Mucosa of descending colon (tissue), 3 donors: ENCODE data around the gene RBM34. TPM values are rescaled to one million over a fixed set of nuclear protein-coding genes. Genes with fewer than 3 reads are reported as not detected.

ENCODE experiments used
- ATAC-seq: fragments of 200-7000 bp; cut with Tn5 transposase; one replicate; pipeline ENCODE4 v1.9.1; 2020; ENCODE audit warnings: mild to moderate bottlenecking, moderate library complexity
- DNase-seq, 3 donors: peaks; one replicate each; pipeline ENCODE4 v3.0.0-alpha.2; 2020
- H3K36me3 ChIP-seq: fragments of 200-600 bp; one replicate; pipeline ENCODE4 v1.8.0; 2021; ENCODE audit warnings: low read depth, mild to moderate bottlenecking
- H3K4me1 ChIP-seq: fragments of 200-600 bp; one replicate; pipeline ENCODE4 v1.8.0; 2021; ENCODE audit warnings: low read depth, mild to moderate bottlenecking
- H3K4me3 ChIP-seq: fragments of 200-600 bp; one replicate; pipeline ENCODE4 v1.8.0; 2021; ENCODE audit warnings: mild to moderate bottlenecking
- H3K9me3 ChIP-seq: fragments of 200-600 bp; one replicate; pipeline ENCODE4 v1.8.0; 2021; ENCODE audit warnings: mild to moderate bottlenecking
- intact Hi-C, 2 donors: fragments of 100-400 bp; cut with DNase I in 1 of 2; cut with micrococcal nuclease in 1 of 2; formaldehyde crosslinking; loops; one replicate each; pipeline versions ENCODE4 v1.11.0 to v1.11.1; 2022; cut with DNase I, micrococcal nuclease
- total RNA-seq, 3 donors: library from RNA; stranded (reverse); fragmentation: NEBNext Ultra II Directional in 2 of 3; extraction: Animal tissue kit (Norgen Biotek cat#: 25700) in 2 of 3; gene quantifications; one replicate each; pipeline versions ENCODE4 v1.2.1 to v1.2.4, GENCODE V29; 2021 to 2023
- TF ChIP-seq, protein P1 (sequence below): fragments of 200-600 bp; IDR thresholded peaks from one replicate; pipeline ENCODE4 v1.8.0; 2022; ENCODE audit warnings: antibody characterized with exemption, mild to moderate bottlenecking
- donor health status: DM: no; HTN: no; CAD: no; lungs with moderate emphysema.
- donor health status: DM: no; HTN: no; CAD: no.
- donor health status: DM: no; HTN: yes; CAD: no.

Gene RBM34
- total RNA-seq, 3 donors from 2014 or later: 54.7 to 58.5 (median 55.3) TPM

DNA sequence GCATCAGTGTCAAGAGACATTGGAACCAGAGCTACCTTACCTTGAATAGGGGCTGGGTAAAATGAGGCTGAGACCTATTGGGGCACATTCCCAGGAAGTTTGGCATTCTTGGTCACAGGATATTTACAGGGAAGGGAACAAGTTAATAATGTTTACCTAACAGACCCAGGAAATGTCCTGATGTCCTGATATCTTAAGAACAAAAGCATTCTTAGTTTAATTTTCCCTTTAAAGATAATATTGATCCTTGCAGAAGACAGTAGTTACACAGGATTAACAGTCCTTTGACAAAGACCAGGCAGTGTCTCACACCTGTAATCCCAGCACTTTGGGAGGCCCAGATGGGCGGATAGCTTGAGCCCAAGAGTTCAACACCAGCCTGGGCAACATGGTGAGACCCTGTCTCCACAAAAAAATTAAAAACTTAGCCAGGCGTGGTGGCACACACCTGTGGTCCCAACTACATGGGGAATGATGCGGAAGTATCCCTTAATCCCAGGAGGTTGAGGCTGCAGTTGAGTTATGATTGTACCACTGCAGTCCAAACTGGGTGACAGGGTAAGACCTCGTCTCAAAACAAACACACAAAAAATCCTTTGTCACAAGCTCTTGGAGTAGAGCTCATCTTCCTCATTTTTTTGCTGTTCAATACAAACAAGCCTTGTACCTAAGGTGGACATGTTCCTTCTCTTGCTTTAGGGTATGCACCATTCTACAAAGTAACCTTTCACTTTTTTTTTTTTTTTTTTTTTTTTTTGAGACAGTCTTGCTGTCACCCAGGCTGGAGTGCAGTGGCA lies 31.1 kb downstream of the RBM34 start:
- intact Hi-C loops: no loop called here

DNA sequence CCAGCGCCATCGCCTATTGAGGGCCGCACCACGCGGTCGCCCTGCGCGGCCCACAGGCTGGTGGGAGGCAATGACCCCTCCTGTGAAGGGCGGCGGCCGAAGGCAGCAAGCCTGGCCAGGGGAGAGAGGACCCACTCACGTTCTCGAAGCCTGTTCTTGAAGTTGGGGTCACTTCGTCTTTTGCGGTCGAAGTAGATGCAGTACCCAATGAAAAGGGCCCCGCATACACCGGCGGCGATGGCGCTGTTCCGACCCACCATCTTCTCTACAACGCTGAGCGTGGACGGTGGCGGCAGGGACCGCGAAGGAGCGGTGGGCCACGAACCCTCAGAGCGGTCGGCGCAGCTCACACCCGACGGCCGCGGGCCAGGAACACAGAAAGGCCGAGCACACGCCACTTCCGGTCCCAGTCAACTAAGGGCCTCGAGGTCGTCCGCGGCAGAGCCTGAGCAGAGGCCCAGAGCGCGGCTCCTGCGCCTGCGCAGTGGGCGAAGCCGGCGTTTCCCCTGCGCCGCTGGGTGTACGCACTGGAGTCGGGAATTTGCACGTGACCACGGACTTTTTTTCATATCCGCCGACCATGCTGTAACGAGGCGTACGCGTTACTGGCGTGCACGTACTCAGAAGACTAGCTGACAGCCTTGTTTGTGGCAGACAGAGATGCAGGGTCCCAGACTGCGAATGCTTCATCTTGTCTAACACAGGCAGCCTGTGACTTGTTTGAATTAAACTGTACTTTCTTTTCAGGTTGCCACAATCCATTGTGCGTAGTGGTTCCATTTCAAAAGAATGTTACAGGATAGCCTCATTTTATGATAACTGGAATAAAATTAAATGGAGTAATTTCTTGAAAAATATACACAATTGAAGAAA lies 32.4 kb downstream of the RBM34 start, which contains the start of gene TOMM20:
Gene TOMM20, minus strand, starts transcription at position 382 of the 873 bp plus-strand sequence. Its CDS starts 122 bp downstream, at position 260.
- peak within 1 kb of the TSS; percentile 74 for H3K4me3 ChIP-seq
- TF ChIP-seq, protein P1, sequence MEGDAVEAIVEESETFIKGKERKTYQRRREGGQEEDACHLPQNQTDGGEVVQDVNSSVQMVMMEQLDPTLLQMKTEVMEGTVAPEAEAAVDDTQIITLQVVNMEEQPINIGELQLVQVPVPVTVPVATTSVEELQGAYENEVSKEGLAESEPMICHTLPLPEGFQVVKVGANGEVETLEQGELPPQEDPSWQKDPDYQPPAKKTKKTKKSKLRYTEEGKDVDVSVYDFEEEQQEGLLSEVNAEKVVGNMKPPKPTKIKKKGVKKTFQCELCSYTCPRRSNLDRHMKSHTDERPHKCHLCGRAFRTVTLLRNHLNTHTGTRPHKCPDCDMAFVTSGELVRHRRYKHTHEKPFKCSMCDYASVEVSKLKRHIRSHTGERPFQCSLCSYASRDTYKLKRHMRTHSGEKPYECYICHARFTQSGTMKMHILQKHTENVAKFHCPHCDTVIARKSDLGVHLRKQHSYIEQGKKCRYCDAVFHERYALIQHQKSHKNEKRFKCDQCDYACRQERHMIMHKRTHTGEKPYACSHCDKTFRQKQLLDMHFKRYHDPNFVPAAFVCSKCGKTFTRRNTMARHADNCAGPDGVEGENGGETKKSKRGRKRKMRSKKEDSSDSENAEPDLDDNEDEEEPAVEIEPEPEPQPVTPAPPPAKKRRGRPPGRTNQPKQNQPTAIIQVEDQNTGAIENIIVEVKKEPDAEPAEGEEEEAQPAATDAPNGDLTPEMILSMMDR: no peak
- DNase-seq (peak; percentile 94 to 97 (median 97)), ATAC-seq (peak; percentile 99)
- intact Hi-C loops: no loop called here
- H3K4me1 ChIP-seq: peaks cover 9% of the 10 kb centered on the region
- no peaks in the 10 kb centered on the region for H3K36me3 ChIP-seq
- H3K9me3 ChIP-seq: no peaks in the 10 kb centered on the region

More for the DNA sequence above, 31.1 kb downstream of the RBM34 start:
- TF ChIP-seq, protein P1: no peak
- H3K36me3 ChIP-seq: no peaks in the 10 kb centered on the region
- no peaks in the 10 kb centered on the region for H3K9me3 ChIP-seq
- DNase-seq (no peak), ATAC-seq (no peak)
- H3K4me1 ChIP-seq: peaks cover 4% of the 10 kb centered on the region
- H3K4me3 ChIP-seq: no peak overlapping the region

DNA sequence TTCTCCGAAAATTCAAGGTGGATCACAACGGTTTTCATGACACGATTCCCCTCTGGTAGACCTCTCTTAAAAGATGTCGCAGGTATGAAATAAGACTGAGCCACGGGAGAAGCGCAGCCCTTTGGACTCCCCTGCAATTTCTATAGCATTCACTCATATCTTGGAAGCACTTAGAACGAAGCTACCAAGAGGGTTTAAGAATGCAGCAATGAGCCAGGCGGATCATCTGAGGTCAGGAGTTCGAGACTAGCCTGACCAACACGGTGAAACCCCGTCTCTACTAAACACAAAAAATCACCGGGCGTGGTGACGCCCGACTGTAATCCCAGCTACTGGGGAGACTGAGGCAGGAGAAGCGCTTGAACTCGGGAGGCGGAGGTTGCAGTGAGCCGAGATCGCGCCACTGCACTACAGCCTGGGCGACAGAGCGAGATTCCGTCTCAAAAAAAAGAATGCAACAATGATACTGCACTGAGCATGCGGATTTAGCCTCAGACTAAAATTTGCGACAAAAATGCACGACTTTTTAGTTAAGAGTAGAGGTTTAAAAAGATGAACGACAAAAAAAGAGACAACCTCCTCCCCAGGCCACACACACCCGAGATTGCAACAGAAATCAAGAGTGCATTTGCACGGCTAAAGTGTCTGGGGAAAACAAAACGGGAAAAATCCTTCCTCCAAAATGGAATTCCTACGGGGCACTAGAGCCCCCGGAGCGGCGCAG lies 33.2 kb downstream of the RBM34 start:
- Histone ChIP-seq H3K9me3 (no peaks in the 10 kb centered on the region), H3K4me1 (peaks cover 9% of the 10 kb centered on the region), H3K4me3 (peak overlapping the region; percentile 74), H3K36me3 (no peaks in the 10 kb centered on the region)
- TF ChIP-seq, protein P1: no peak
- DNase-seq (no peak), ATAC-seq (peak; percentile 7)
- intact Hi-C loops: no loop called here

DNA sequence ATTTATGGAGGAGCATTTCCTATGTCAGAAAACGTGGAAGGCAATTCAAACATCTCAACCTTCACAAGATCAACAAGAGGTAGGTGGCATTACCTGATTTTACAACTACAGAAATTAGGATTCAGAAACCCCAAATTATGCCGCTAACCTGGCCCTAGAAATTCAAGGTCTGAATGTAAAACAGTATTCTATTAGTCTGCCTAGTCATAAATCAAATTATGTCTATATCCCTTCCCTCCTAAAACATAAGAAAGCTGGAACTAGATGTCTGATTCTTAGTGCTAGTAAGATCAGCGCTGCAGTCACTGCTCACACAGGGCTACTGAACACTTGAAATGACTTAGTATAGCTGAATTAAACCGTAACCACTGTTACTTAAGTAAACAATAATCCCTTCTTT lies 33.8 kb downstream of the RBM34 start:
- Histone ChIP-seq H3K36me3 (no peaks in the 10 kb centered on the region), H3K4me1 (peaks cover 9% of the 10 kb centered on the region), H3K9me3 (no peaks in the 10 kb centered on the region), H3K4me3 (peak overlapping the region; percentile 74)
- DNase-seq: no peak
- TF ChIP-seq, protein P1: no peak
- no peak for ATAC-seq
- intact Hi-C loops: no loop called here

DNA sequence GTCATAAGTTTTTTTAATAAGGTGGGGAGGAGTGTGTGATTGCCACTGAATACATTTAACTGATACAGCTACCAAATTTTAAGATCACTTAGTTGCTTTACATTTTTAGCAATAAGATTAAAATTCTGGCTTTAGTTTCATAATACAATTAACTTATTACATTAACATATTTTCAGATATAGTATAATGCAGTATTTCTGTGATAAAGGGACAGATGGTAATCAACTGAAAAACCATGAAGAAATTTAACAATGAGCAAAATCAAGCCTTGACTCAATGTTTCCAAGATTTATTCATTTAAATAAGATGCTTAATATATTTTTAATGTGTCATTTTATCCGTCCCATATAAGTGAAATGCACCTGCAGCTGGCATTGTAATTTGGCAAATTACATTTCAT lies 36.4 kb downstream of the RBM34 start:
- H3K4me3 ChIP-seq: no peak overlapping the region
- ATAC-seq (no peak), DNase-seq (no peak)
- TF ChIP-seq, protein P1: no peak
- intact Hi-C loops: no loop called here
- H3K36me3 ChIP-seq: no peaks in the 10 kb centered on the region
- H3K9me3 ChIP-seq: no peaks in the 10 kb centered on the region
- peaks cover 9% of the 10 kb centered on the region for H3K4me1 ChIP-seq
